HG02938 (cell line): ENCODE measurements around the gene EMC8.

Experiments used
- ATAC-seq: cut with Tn5 transposase; IDR thresholded peaks from one replicate; pipeline ENCODE4 v1.9.1; 2021; ENCODE audit warnings: mild to moderate bottlenecking, moderate library complexity; ENCODE audit not compliant: unreplicated experiment

EMC8 gene

DNA sequence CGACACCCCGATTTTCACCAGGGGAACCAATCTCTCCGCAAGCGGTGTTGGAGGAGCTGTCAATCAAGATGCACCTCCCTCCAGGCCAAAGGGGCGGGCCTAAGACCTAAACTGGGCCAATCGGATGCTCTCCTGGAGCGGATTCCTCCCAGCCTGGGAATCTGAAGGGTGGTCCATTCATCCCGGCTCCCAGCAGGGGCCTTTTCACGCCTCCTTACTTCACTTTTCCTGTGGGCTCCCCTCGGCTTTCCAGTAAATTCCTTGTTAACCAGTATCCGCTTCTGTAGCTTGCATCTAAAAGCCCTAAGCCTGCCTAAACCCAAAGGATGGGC, 65.5 kb downstream of the EMC8 start:
- ATAC-seq = no peak

GRCh38 chr16:85733155-85733838, 66.0 kb downstream of the EMC8 start:
- ATAC-seq = no peak

GRCh38 chr16:85731179-85731578, 68.2 kb downstream of the EMC8 start:
- ATAC-seq = no peak

GRCh38 chr16:85730186-85730465, 69.2 kb downstream of the EMC8 start:
- ATAC-seq = no peak

DNA sequence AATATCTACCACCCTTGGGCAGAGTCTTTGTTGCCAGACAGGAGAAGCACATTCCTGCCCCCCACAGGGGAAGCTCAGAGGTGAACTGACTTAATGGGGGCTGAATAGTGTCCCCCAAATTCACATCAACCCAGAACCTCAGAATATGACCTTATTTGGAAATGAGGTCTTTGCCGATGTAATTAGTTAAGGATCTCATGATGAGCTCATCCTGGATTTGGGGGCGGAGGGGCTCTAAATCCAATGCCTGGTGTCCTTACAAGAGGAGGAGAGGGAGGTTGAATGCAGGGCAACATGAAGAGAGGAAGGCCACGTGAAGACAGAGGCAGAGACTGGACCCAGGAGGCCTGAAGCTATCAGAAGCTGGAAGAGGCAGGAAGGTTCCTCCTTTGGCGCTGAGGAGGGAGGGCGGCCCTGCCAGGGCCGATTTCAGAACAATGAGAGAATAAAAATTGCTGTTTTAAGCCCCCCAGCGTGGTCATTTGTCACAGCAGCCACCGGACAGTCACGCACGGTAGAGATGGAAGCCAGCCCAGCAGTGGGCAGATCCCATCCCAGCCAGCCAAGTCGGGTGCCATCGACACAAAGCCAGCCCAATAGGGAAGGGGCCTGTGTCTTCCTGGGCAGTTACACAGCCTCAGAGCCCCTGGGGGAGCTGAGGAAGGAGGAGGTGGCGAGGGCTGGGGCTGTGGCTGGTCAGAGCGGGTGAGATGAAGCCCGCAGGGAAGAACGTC, 69.7 kb downstream of the EMC8 start:
- no peak for ATAC-seq

GRCh38 chr16:85728879-85729278, 70.5 kb downstream of the EMC8 start:
- ATAC-seq = no peak
